K562 (cell line): ENCODE results near the gene ANKRD65. TPM values are rescaled to one million over a fixed set of nuclear protein-coding genes. Genes with fewer than 3 reads are reported as not detected.
A peak's percentile ranks its signal among the peaks of the same experiment; 100 is the strongest.

Experiments used
- ATAC-seq: fragments of 200-7000 bp; cut with Tn5 transposase; 3 replicates; pipeline ENCODE4 v1.9.1; 2020; ENCODE audit warnings: moderate library complexity
- BruUV-seq: library from RNA; stranded (reverse); fragments of 400-500 nt; replicated peaks from 2 replicates; lab custom pipeline; 2021; lab: Mats Ljungman, UMichigan
- CTCF ChIA-PET: fragments of 300-600 bp; formaldehyde crosslinking; extraction: SDS; loops from one replicate; lab custom pipeline; 2021; ENCODE audit warnings: low intra/inter-chr PET ratio; lab: Yijun Ruan, JAX
- POLR2A ChIA-PET: fragments of 300-600, 350-650 bp; sonication (Branson Sonifier 250); formaldehyde crosslinking; extraction: SDS; loops from one replicate; lab custom pipeline; 2021; ENCODE audit warnings: antibody characterized with exemption, inconsistent platforms; lab: Yijun Ruan, JAX
- DNase-seq, 4 experiments: peaks; one replicate each; pipeline versions ENCODE4 v3.0.0 to v3.0.0-alpha.2; 2011 to 2018; ENCODE audit warnings: low spot score in 3 of 4, mixed read lengths in 3 of 4; ENCODE audit errors: extremely low read depth in 1 of 4
- FAIRE-seq: peaks from 2 replicates; lab custom pipeline; 2011; peaks lifted over from hg19 to GRCh38; lab: Jason Lieb, UNC
- H2AFZ ChIP-seq: 2 replicates; pipeline ENCODE4 v1.6.0; 2011; ENCODE audit warnings: low read depth, low read length, control low read depth, inconsistent platforms
- H3K27ac ChIP-seq: fragments of 200-600 bp; 3 replicates; pipeline ENCODE4 v1.8.0; 2011; ENCODE audit warnings: low read depth, mild to moderate bottlenecking, control low read depth, inconsistent platforms, low read length, moderate library complexity, mixed read lengths; ENCODE audit errors: extremely low read depth
- H3K27me3 ChIP-seq, 2 experiments: fragments of 300-600 bp in 1 of 2; 2 replicates in 1 of 2; 3 replicates in 1 of 2; pipeline versions ENCODE4 v1.6.0 to v1.8.0; 2011; ENCODE audit warnings: inconsistent platforms in 2 of 2, low read length in 2 of 2, mild to moderate bottlenecking in 1 of 2, mixed read lengths in 1 of 2, moderate library complexity in 1 of 2; ENCODE audit not compliant: control insufficient read depth in 2 of 2, insufficient read depth in 2 of 2
- H3K36me3 ChIP-seq: fragments of 300-600 bp; 3 replicates; pipeline ENCODE4 v1.8.0; 2011; ENCODE audit warnings: mild to moderate bottlenecking, low read length, inconsistent platforms; ENCODE audit not compliant: control insufficient read depth, insufficient read depth
- H3K4me1 ChIP-seq, 2 experiments: fragments of 200-600 bp in 1 of 2; replicated peaks in 1 of 2; 2 replicates in 1 of 2; 3 replicates in 1 of 2; pipeline versions ENCODE4 v1.5.1 to v1.8.0; 2011; ENCODE audit warnings: inconsistent platforms in 2 of 2, low read length in 2 of 2, mild to moderate bottlenecking in 1 of 2, mixed read lengths in 1 of 2, moderate library complexity in 1 of 2; ENCODE audit not compliant: control insufficient read depth in 2 of 2, insufficient read depth in 2 of 2
- H3K4me2 ChIP-seq: 2 replicates; pipeline ENCODE4 v1.6.1; 2011; ENCODE audit warnings: low read length, control low read depth, inconsistent platforms, mixed read lengths; ENCODE audit not compliant: insufficient read depth
- H3K4me3 ChIP-seq: fragments of 200-600 bp; sonication (generic), shearing (Covaris generic); 2 replicates; pipeline ENCODE4 v1.5.1; 2016; ENCODE audit warnings: control low read depth, inconsistent platforms
- H3K79me2 ChIP-seq: fragments of 200-600 bp; 3 replicates; pipeline ENCODE4 v1.8.0; 2011; ENCODE audit warnings: low read length, inconsistent platforms; ENCODE audit not compliant: control insufficient read depth, insufficient read depth
- H3K9ac ChIP-seq, 2 experiments: 2 replicates each; pipeline versions ENCODE4 v1.6.0 to v1.6.1; 2011; ENCODE audit warnings: low read depth in 2 of 2, low read length in 2 of 2, control low read depth in 1 of 2, inconsistent platforms in 1 of 2, mild to moderate bottlenecking in 1 of 2, mixed read lengths in 1 of 2; ENCODE audit not compliant: insufficient read depth in 1 of 2
- H3K9me1 ChIP-seq: one replicate; pipeline ENCODE4 v1.6.0; 2011; ENCODE audit warnings: inconsistent platforms, mild to moderate bottlenecking, low read length, moderate library complexity; ENCODE audit not compliant: control insufficient read depth, insufficient read depth
- H3K9me3 ChIP-seq: replicated peaks from 2 replicates; pipeline ENCODE4 v1.5.1; 2011; ENCODE audit warnings: low read depth, low read length, inconsistent platforms; ENCODE audit not compliant: control insufficient read depth, insufficient read depth
- H4K20me1 ChIP-seq: replicated peaks from 2 replicates; pipeline ENCODE4 v1.6.1; 2011; ENCODE audit warnings: low read length, inconsistent platforms, mixed read lengths; ENCODE audit not compliant: control insufficient read depth, insufficient read depth
- BCL6 ChIP-seq: fragments of 250-450 bp; sonication (Bioruptor Pico); IDR thresholded peaks from 2 replicates; pipeline ENCODE4 v1.4.0; 2020
- ESRRA ChIP-seq: fragments of 450-650 bp; IDR thresholded peaks from 2 replicates; pipeline ENCODE4 v1.6.1; 2014; ENCODE audit warnings: low read depth, mild to moderate bottlenecking, moderate library complexity, borderline replicate concordance
- HMG20A ChIP-seq: fragments of 450-650 bp; formaldehyde crosslinking; conservative IDR thresholded peaks from 2 replicates; pipeline ENCODE4 v1.4.0; 2020; ENCODE audit warnings: mild to moderate bottlenecking, mixed read lengths
- KDM4B ChIP-seq, 2 experiments: fragments of 450-650 bp in 1 of 2; sonication (generic) in 1 of 2; IDR thresholded peaks; 2 replicates each; pipeline ENCODE4 v1.6.1; 2016 to 2017; ENCODE audit warnings: borderline replicate concordance in 2 of 2, antibody characterized with exemption in 1 of 2, low read depth in 1 of 2, mild to moderate bottlenecking in 1 of 2
- MBD1 ChIP-seq: fragments of 250-450 bp; sonication (Bioruptor Pico); IDR thresholded peaks from 2 replicates; pipeline ENCODE4 v1.8.0; 2022; ENCODE audit warnings: inconsistent platforms
- NBN ChIP-seq: fragments of 450-650 bp; IDR thresholded peaks from 2 replicates; pipeline ENCODE4 v1.6.1; 2016; ENCODE audit warnings: low read depth, mild to moderate bottlenecking
- PCBP1 ChIP-seq: fragments of 200-400 bp; formaldehyde crosslinking; IDR thresholded peaks from 2 replicates; pipeline ENCODE4 v1.6.1; 2018; ENCODE audit warnings: mild to moderate bottlenecking, low read depth, low read length; ENCODE audit not compliant: poor library complexity, severe bottlenecking
- SMAD2 ChIP-seq: fragments of 150-350 bp; IDR thresholded peaks from 2 replicates; pipeline ENCODE4 v1.6.1; 2014; ENCODE audit warnings: low read depth, mild to moderate bottlenecking, low read length
- THRB ChIP-seq: fragments of 450-650 bp; formaldehyde crosslinking; conservative IDR thresholded peaks from 2 replicates; pipeline ENCODE4 v1.4.0; 2022; ENCODE audit warnings: mild to moderate bottlenecking, missing genetic modification characterization
- U2AF1 ChIP-seq: fragments of 200-400 bp; formaldehyde crosslinking; optimal IDR thresholded peaks from 2 replicates; pipeline ENCODE3; 2017; ENCODE audit warnings: mild to moderate bottlenecking, low read depth, low read length, moderate library complexity
- XRCC5 ChIP-seq: fragments of 200-400 bp; formaldehyde crosslinking; IDR thresholded peaks from 2 replicates; pipeline ENCODE4 v1.6.1; 2017; ENCODE audit warnings: low read depth, mild to moderate bottlenecking, low read length
- ZBTB8A ChIP-seq: fragments of 450-650 bp; IDR thresholded peaks from 2 replicates; pipeline ENCODE4 v1.6.1; 2018; ENCODE audit warnings: mild to moderate bottlenecking, moderate library complexity; ENCODE audit not compliant: partially characterized antibody
- ZNF436 ChIP-seq: fragments of 250-450, 450-650 bp; sonication (Bioruptor Pico); formaldehyde crosslinking; IDR thresholded peaks from 2 replicates; pipeline ENCODE4 v1.7.0; 2020; ENCODE audit warnings: mild to moderate bottlenecking
- ZNF655 ChIP-seq: fragments of 250-450 bp; sonication (Bioruptor Pico); IDR thresholded peaks from 2 replicates; pipeline ENCODE4 v1.5.0; 2021
- WGBS: fragments of 100-300 bp; shearing (Covaris generic); methylation state at CpG from one replicate; pipeline ENCODE4 v1.1.6; 2016; ENCODE audit warnings: low coverage, mixed read lengths; ENCODE audit not compliant: insufficient coverage; ENCODE audit errors: missing lambda C conversion rate; 5-methylcytosine and 5-hydroxymethylcytosine counted together
- in situ Hi-C: fragments of 300-500 bp; cut with MboI; formaldehyde crosslinking; loops from 4 replicates; pipeline ENCODE4 v1.15.0; 2018; ENCODE audit warnings: inconsistent platforms, mixed read lengths
- intact Hi-C: fragments of 100-400 bp; cut with micrococcal nuclease; formaldehyde crosslinking; loops from 2 replicates; pipeline ENCODE4 v1.14.2; 2022
- polyA plus RNA-seq, 8 experiments: library from polyadenylated mRNA; depleted of rRNA in 4 of 8; stranded (reverse) in 5 of 8; unstranded in 3 of 8; fragments of >200 nt; fragmentation: Nextera tagmentation in 2 of 8; fragmentation: Illumina TruSeq in 1 of 8; extraction: Ambion mirVana in 2 of 8; extraction: Trizol in 1 of 8; gene quantifications; 2 replicates each; pipeline versions ENCODE4 v1.2.1 to v1.2.3, GENCODE V29; 2011 to 2014; ENCODE audit warnings: inconsistent platforms in 1 of 8, missing spikeins in 1 of 8
- total RNA-seq, 7 experiments: library from RNA; depleted of rRNA in 6 of 7; stranded (reverse); fragments of >200 nt in 6 of 7; fragmentation: Illumina TruSeq in 2 of 7; extraction: Trizol in 2 of 7; gene quantifications; 2 replicates each; pipeline versions ENCODE4 v1.2.1 to v1.2.3, GENCODE V29; 2011 to 2021; ENCODE audit warnings: low replicate concordance in 1 of 7

Gene ANKRD65
- total and polyA plus RNA-seq, 9 of the 15 experiments (the other 6 are each of a cell fraction or from before 2014, with no cell fraction given), result not detected

GRCh38 chr1:1371746-1372711 lies 49.0 kb downstream of the ANKRD65 start:
- FAIRE-seq, result peak; percentile 71
- POLR2A ChIA-PET, result interaction anchor here (0.7 to 1.8 kb wide), 9 partner anchors 15 to 76 kb away, joined by 3 to 6 read pairs (median 3); partner anchors contain the start of genes CCNL2 and MRPL20
- no peak for TF ChIP-seq BCL6
- TF ChIP-seq THRB, result no peak
- TF ChIP-seq ZNF655, result no peak
- peak; percentile 55 for TF ChIP-seq PCBP1
- TF ChIP-seq MBD1 (CRISPR knock-in tag), result no peak
- TF ChIP-seq ZNF436, result no peak
- TF ChIP-seq KDM4B (IDR thresholded peaks at IDR 0.05; ENCODE audit: borderline replicate concordance in 2 of 2, low read depth in 1 of 2), result 0 out of 4 replicates have a peak, but pooled peaks of 1 of the 2 experiments have one; percentile 48
- TF ChIP-seq SMAD2, result no peak
- TF ChIP-seq ESRRA, result no peak
- TF ChIP-seq XRCC5, result peak; percentile 87; the same call in 1 of the 2 replicates
- no peak for TF ChIP-seq HMG20A (CRISPR knock-in tag)
- TF ChIP-seq NBN, result no peak
- TF ChIP-seq ZBTB8A, result no peak
- no peak for TF ChIP-seq U2AF1

More at GRCh38 chr1:1371746-1372711, 49.0 kb downstream of the ANKRD65 start:
- H3K36me3 ChIP-seq, result peaks cover 26% of the 10 kb centered on the region
- H3K9me3 ChIP-seq, result no peaks in the 10 kb centered on the region; the same call in 1 of the 2 replicates
- 0 out of 3 replicates have a peak overlapping the region, but pooled peaks have one; percentile 11 for H3K27ac ChIP-seq
- ATAC-seq (peak; percentile 69), DNase-seq (peak; percentile 80 to 87 (median 82))
- BruUV-seq, result no TSS peak
- peaks cover 7% of the 10 kb centered on the region; the same call in 1 of the 2 replicates for H4K20me1 ChIP-seq
- peaks cover 16 to 56% of the 10 kb centered on the region in 2 experiments for H3K4me1 ChIP-seq
- intact Hi-C loops (loop anchor here (2.0 to 10.0 kb wide), 2 partner anchors 21 to 133 kb away; no protein-coding TSS in a partner anchor), in situ Hi-C loops (no loop called here)
- peak overlapping the region; percentile 15 to 47; a peak in 2 of 4 replicates for H3K9ac ChIP-seq
- WGBS, result 37% methylated on average over 24 of the region's 26 CpGs
- no peak overlapping the region; the same call in 1 of the 2 replicates for H3K4me2 ChIP-seq
- H3K79me2 ChIP-seq, result peaks cover 31% of the 10 kb centered on the region
- H3K27me3 ChIP-seq, result no peaks in the 10 kb centered on the region
- CTCF ChIA-PET, result no interaction called here
- peaks cover 6% of the 10 kb centered on the region for H3K9me1 ChIP-seq
- H3K4me3 ChIP-seq, result no peak overlapping the region
- H2AFZ ChIP-seq, result no peak overlapping the region
